H1 (cell line): ENCODE data around the gene SAA1. TPM values are rescaled to one million over a fixed set of nuclear protein-coding genes. Genes with fewer than 3 reads are reported as not detected.

Experiments
- CTCF ChIA-PET: fragments of 300-600 bp; sonication (Branson Sonifier 250); formaldehyde crosslinking; loops from one replicate; lab custom pipeline; 2021; ENCODE audit not compliant: partially characterized antibody; lab: Charles Lee
- POLR2A ChIA-PET: fragments of 300-600 bp; sonication (Branson Sonifier 250); formaldehyde crosslinking; loops from one replicate; lab custom pipeline; 2021; ENCODE audit warnings: inconsistent platforms; ENCODE audit not compliant: partially characterized antibody; lab: Charles Lee
- DNase-seq, 2 experiments: peaks; one replicate each; pipeline versions ENCODE4 v3.0.0 to v3.0.0-alpha.2; 2010 to 2022; ENCODE audit warnings: low spot score in 2 of 2, low read depth in 1 of 2, mixed read lengths in 1 of 2
- FAIRE-seq: peaks from 2 replicates; lab custom pipeline; 2011; peaks lifted over from hg19 to GRCh38; lab: Jason Lieb, UNC
- H2AFZ ChIP-seq: 2 replicates; pipeline ENCODE4 v1.8.1; 2012; ENCODE audit warnings: low read length, inconsistent platforms
- H2AK5ac ChIP-seq: 2 replicates; pipeline ENCODE4 v1.6.1; 2013; ENCODE audit warnings: low read depth, low read length
- H2BK120ac ChIP-seq: replicated peaks from 2 replicates; pipeline ENCODE3; 2013; ENCODE audit warnings: low read depth, low read length, inconsistent platforms
- H2BK12ac ChIP-seq: 2 replicates; pipeline ENCODE4 v1.6.1; 2013; ENCODE audit warnings: low read depth, low read length
- H2BK15ac ChIP-seq: 2 replicates; pipeline ENCODE4 v1.6.1; 2013; ENCODE audit warnings: low read length
- H2BK20ac ChIP-seq: 2 replicates; pipeline ENCODE4 v1.6.1; 2013; ENCODE audit warnings: low read length
- H2BK5ac ChIP-seq: 2 replicates; pipeline ENCODE4 v1.6.1; 2013; ENCODE audit warnings: low read depth, low read length
- H3K14ac ChIP-seq: 2 replicates; pipeline ENCODE4 v1.6.1; 2013; ENCODE audit warnings: inconsistent platforms; ENCODE audit not compliant: insufficient read length
- H3K18ac ChIP-seq: 2 replicates; pipeline ENCODE4 v1.6.1; 2013; ENCODE audit warnings: low read length; ENCODE audit errors: extremely low read depth
- H3K23ac ChIP-seq: 2 replicates; pipeline ENCODE4 v1.6.1; 2013; ENCODE audit warnings: inconsistent platforms; ENCODE audit not compliant: insufficient read length
- H3K23me2 ChIP-seq: 2 replicates; pipeline ENCODE4 v1.6.1; 2013; ENCODE audit warnings: low read depth, low read length
- H3K27ac ChIP-seq: 2 replicates; pipeline ENCODE4 v1.6.1; 2011; ENCODE audit warnings: low read depth, low read length, inconsistent platforms
- H3K27me3 ChIP-seq, 4 experiments: replicated peaks in 1 of 4; 1 replicate in 1 of 4; 2 replicates in 3 of 4; pipeline versions ENCODE4 v1.6.1 to v1.8.1; 2011 to 2013; ENCODE audit warnings: low read length in 3 of 4, mild to moderate bottlenecking in 3 of 4, inconsistent platforms in 2 of 4, mixed read lengths in 2 of 4, moderate library complexity in 1 of 4; ENCODE audit not compliant: control insufficient read depth in 3 of 4, insufficient read depth in 3 of 4; ENCODE audit errors: extremely low read depth in 1 of 4
- H3K36me3 ChIP-seq, 4 experiments: 2 replicates each; pipeline versions ENCODE4 v1.6.1 to v1.8.1; 2011 to 2013; ENCODE audit warnings: mild to moderate bottlenecking in 4 of 4, low read length in 3 of 4, moderate library complexity in 2 of 4, control low read depth in 1 of 4, inconsistent platforms in 1 of 4; ENCODE audit not compliant: insufficient read depth in 4 of 4, control insufficient read depth in 2 of 4
- H3K4ac ChIP-seq: replicated peaks from 2 replicates; pipeline ENCODE3; 2013; ENCODE audit warnings: low read length, low read depth, mixed read lengths, inconsistent platforms; ENCODE audit not compliant: insufficient read length
- H3K4me1 ChIP-seq, 4 experiments: replicated peaks in 1 of 4; 1 replicate in 1 of 4; 2 replicates in 3 of 4; pipeline versions ENCODE4 v1.6.1 to v1.8.1; 2011 to 2013; ENCODE audit warnings: low read length in 3 of 4, inconsistent platforms in 2 of 4, mixed read lengths in 1 of 4; ENCODE audit not compliant: insufficient read depth in 4 of 4, control insufficient read depth in 3 of 4
- H3K4me2 ChIP-seq, 2 experiments: 2 replicates each; pipeline versions ENCODE4 v1.6.1 to v1.8.1; 2011 to 2013; ENCODE audit warnings: low read depth in 2 of 2, low read length in 2 of 2, control low read depth in 1 of 2, inconsistent platforms in 1 of 2, mild to moderate bottlenecking in 1 of 2; ENCODE audit not compliant: insufficient read depth in 1 of 2
- H3K4me3 ChIP-seq, 4 experiments: fragments of 200-600, 300-600 bp in 1 of 4; sonication (generic), shearing (Covaris generic), sonication (Bioruptor Twin) in 1 of 4; 2 replicates each; pipeline versions ENCODE4 v1.5.1 to v1.8.1; 2011 to 2016; ENCODE audit warnings: low read length in 4 of 4, low read depth in 3 of 4, control low read depth in 2 of 4, inconsistent platforms in 2 of 4, mild to moderate bottlenecking in 2 of 4, mixed read lengths in 1 of 4, moderate library complexity in 1 of 4; ENCODE audit not compliant: insufficient read depth in 2 of 4; ENCODE audit errors: extremely low read depth in 1 of 4
- H3K56ac ChIP-seq: replicated peaks from 2 replicates; pipeline ENCODE3; 2013; ENCODE audit warnings: low read depth, mild to moderate bottlenecking, mixed read lengths, low read length, inconsistent platforms; ENCODE audit not compliant: insufficient read length
- H3K79me1 ChIP-seq: 2 replicates; pipeline ENCODE4 v1.6.1; 2013; ENCODE audit warnings: low read depth, low read length, control low read depth
- H3K79me2 ChIP-seq, 2 experiments: 2 replicates each; pipeline versions ENCODE4 v1.6.1 to v1.8.1; 2012 to 2013; ENCODE audit warnings: low read length in 2 of 2, mild to moderate bottlenecking in 2 of 2, inconsistent platforms in 1 of 2; ENCODE audit not compliant: insufficient read depth in 2 of 2, control insufficient read depth in 1 of 2
- H3K9ac ChIP-seq, 4 experiments: replicated peaks in 1 of 4; 1 replicate in 1 of 4; 2 replicates in 3 of 4; pipeline versions ENCODE4 v1.6.1 to v1.8.1; 2011 to 2013; ENCODE audit warnings: low read depth in 3 of 4, low read length in 3 of 4, control low read depth in 2 of 4, mild to moderate bottlenecking in 2 of 4, moderate library complexity in 2 of 4, inconsistent platforms in 1 of 4; ENCODE audit errors: extremely low read depth in 1 of 4
- H3K9me3 ChIP-seq, 2 experiments: 2 replicates each; pipeline versions ENCODE4 v1.6.1 to v1.8.1; 2012 to 2013; ENCODE audit warnings: mild to moderate bottlenecking in 2 of 2, moderate library complexity in 2 of 2, control low read depth in 1 of 2, inconsistent platforms in 1 of 2, low read depth in 1 of 2, low read length in 1 of 2, mixed read lengths in 1 of 2; ENCODE audit not compliant: insufficient read depth in 2 of 2
- H4K20me1 ChIP-seq, 2 experiments: replicated peaks in 1 of 2; 2 replicates each; pipeline versions ENCODE3 to v1.8.1; 2011 to 2013; ENCODE audit warnings: inconsistent platforms in 2 of 2, low read length in 2 of 2, mild to moderate bottlenecking in 1 of 2; ENCODE audit not compliant: insufficient read depth in 2 of 2, control insufficient read depth in 1 of 2
- H4K5ac ChIP-seq: 2 replicates; pipeline ENCODE4 v1.6.1; 2013; ENCODE audit warnings: low read length, low read depth, mixed read lengths, inconsistent platforms; ENCODE audit not compliant: insufficient read length
- H4K8ac ChIP-seq: 2 replicates; pipeline ENCODE4 v1.8.0; 2013; ENCODE audit warnings: mild to moderate bottlenecking, moderate library complexity, low read length, inconsistent platforms; ENCODE audit not compliant: insufficient read depth; ENCODE audit errors: extremely low read depth
- H4K91ac ChIP-seq: replicated peaks from 2 replicates; pipeline ENCODE3; 2013; ENCODE audit warnings: low read length, mixed read lengths, inconsistent platforms; ENCODE audit not compliant: insufficient read length
- CBX5 ChIP-seq: fragments of 300-800, 300-1000 bp; sonication (generic); IDR thresholded peaks from 2 replicates; pipeline ENCODE4 v1.7.1; 2016; ENCODE audit warnings: antibody characterized with exemption, low read length, low read depth
- KDM5A ChIP-seq: fragments of 200-600 bp; IDR thresholded peaks from 2 replicates; pipeline ENCODE4 v1.7.1; 2012; ENCODE audit warnings: mild to moderate bottlenecking, low read length, inconsistent platforms, mixed read lengths
- WGBS, 2 experiments: shearing (Covaris generic) in 1 of 2; methylation state at CpG; one replicate each; pipeline versions ENCODE4 v1.1.6 to v1.1.7; 2013 to 2015; ENCODE audit warnings: low lambda C conversion rate in 2 of 2, mixed read lengths in 2 of 2, inconsistent platforms in 1 of 2, low coverage in 1 of 2, missing lambda C conversion rate in 1 of 2; ENCODE audit not compliant: insufficient replicate concordance in 2 of 2, insufficient coverage in 1 of 2, insufficient read length in 1 of 2; ENCODE audit errors: extremely low coverage in 1 of 2, missing lambda C conversion rate in 1 of 2; 5-methylcytosine and 5-hydroxymethylcytosine counted together
- polyA plus RNA-seq, 7 experiments: library from polyadenylated mRNA; depleted of rRNA in 3 of 7; stranded (reverse) in 5 of 7; unstranded in 2 of 7; fragments of >200 nt in 5 of 7; fragments of 200-250 nt in 2 of 7; gene quantifications; 1 replicate in 5 of 7; 2 replicates in 1 of 7; 4 replicates in 1 of 7; pipeline versions ENCODE4 v1.2.1 to v1.2.3, GENCODE V29; 2011 to 2013; ENCODE audit warnings: missing spikeins in 2 of 7, mixed read lengths in 2 of 7
- total RNA-seq: library from RNA; stranded (reverse); fragmentation: NEBNext Ultra II Directional; extraction: Animal tissue kit (Norgen Biotek cat#: 25700); gene quantifications from 2 replicates; pipeline ENCODE4 v1.2.1, GENCODE V29; 2021

Gene SAA1
- total and polyA plus RNA-seq, 2 of the 8 experiments (the other 6 are each of a cell fraction or from before 2014, with no cell fraction given): 0.41 TPM; not detected in 1

DNA sequence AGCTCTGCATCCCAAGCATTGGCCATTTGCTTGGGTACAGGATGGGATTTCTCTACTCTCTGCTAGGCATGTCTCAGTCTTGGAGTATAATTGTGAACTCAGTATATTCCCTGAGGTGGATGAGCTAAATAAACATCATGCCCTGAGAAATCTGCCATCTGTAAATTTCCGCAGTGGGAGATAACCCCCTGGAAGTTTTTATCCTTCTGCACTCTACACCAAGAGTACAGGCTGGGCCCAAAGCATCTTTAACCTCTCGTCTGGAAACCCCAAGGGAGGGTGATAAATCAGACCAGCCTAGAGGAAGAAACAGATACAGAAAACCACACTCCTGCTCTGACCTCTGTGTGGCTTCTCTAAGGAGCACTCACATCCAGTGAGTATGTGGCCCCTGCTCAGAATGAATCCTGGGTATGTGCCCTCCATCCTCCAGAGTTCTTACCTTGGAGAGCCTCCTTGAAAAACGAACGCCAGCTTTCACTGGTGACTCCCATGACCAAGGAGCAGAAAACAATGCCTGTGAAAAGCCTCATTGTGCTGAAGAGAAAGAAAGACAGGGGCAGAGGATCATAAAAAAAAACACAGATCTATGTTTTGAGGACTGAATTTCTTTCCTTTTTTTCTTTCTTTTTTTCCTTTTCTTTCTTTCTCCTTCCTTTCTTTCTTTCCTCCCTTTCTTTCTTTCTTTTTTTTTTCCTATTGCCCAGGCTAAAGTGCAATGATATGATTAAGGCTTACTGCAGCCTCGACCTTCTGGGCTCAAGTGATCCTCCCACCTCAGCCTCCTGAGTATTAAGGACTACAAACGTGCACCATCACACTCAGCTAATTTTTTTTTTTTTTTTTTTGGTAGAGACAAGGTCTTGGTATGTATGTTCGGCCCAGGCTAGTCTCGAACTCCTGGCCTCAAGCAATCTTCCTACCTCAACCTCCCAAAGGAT lies 30.4 kb upstream of the SAA1 start:
- Histone ChIP-seq H4K20me1 (no peaks in the 10 kb centered on the region), H3K4me1 (no peaks in the 10 kb centered on the region), H3K18ac (no peak overlapping the region), H2BK120ac (no peak overlapping the region), H3K79me2 (no peaks in the 10 kb centered on the region), H2BK15ac (no peak overlapping the region), H3K9ac (no peak overlapping the region), H3K79me1 (no peaks in the 10 kb centered on the region), H2BK20ac (no peak overlapping the region), H2BK12ac (no peak overlapping the region), H3K9me3 (no peaks in the 10 kb centered on the region), H3K23ac (no peak overlapping the region), H3K14ac (no peak overlapping the region), H3K23me2 (no peaks in the 10 kb centered on the region), H3K56ac (no peak overlapping the region), H3K27ac (no peak overlapping the region), H3K27me3 (no peaks in the 10 kb centered on the region; a peak in 1 of 7 replicates), H3K4me2 (no peak overlapping the region), H4K8ac (no peak overlapping the region), H3K4me3 (no peak overlapping the region), H3K4ac (no peak overlapping the region), H2AFZ (no peak overlapping the region), H3K36me3 (no peaks in the 10 kb centered on the region), H4K5ac (no peak overlapping the region), H2AK5ac (no peak overlapping the region), H4K91ac (no peak overlapping the region), H2BK5ac (no peak overlapping the region)
- FAIRE-seq (no peak), DNase-seq (no peak)
- POLR2A ChIA-PET: no interaction called here
- 84% methylated on average over 7 of the region's 8 CpGs; no CpG with 5 or more reads in 1 of the 2 experiments for WGBS, 2 experiments
- CTCF ChIA-PET: interaction anchor here (1.3 to 3.8 kb wide), 3 partner anchors 8 to 120 kb away, joined by 3 to 12 read pairs (median 6); no protein-coding TSS in a partner anchor
- TF ChIP-seq CBX5: no peak
- TF ChIP-seq KDM5A: no peak
